K562 (cell line): Measurements from ENCODE around the gene CORT. TPM values are rescaled to one million over a fixed set of nuclear protein-coding genes. Genes with fewer than 3 reads are reported as not detected.
A peak's percentile ranks its signal among the peaks of the same experiment; 100 is the strongest.

Experiments
- ARID3A ChIP-seq: IDR thresholded peaks from 2 replicates; pipeline ENCODE4 v1.6.1; 2012; ENCODE audit warnings: low read depth, low read length, improper control_type of control experiment, borderline replicate concordance
- CREB1 ChIP-seq, 2 experiments: sonication (generic) in 1 of 2; formaldehyde crosslinking in 1 of 2; IDR thresholded peaks; 2 replicates each; pipeline versions ENCODE4 v1.6.1 to v1.8.0; 2012 to 2022; ENCODE audit warnings: inconsistent platforms in 1 of 2, mild to moderate bottlenecking in 1 of 2, missing genetic modification reagents in 1 of 2, moderate library complexity in 1 of 2
- EP400 ChIP-seq: fragments of 450-650 bp; IDR thresholded peaks from 2 replicates; pipeline ENCODE4 v1.6.1; 2017; ENCODE audit warnings: antibody characterized with exemption, mild to moderate bottlenecking, moderate library complexity
- FOSL1 ChIP-seq: fragments of 200-800 bp; sonication (Bioruptor generic); conservative IDR thresholded peaks from 2 replicates; pipeline ENCODE4 v1.6.1; 2016; ENCODE audit warnings: missing genetic modification characterization, missing compliant biosample characterization
- HDAC2 ChIP-seq: fragments of 450-650 bp; IDR thresholded peaks from 2 replicates; pipeline ENCODE4 v1.6.1; 2016; ENCODE audit warnings: mild to moderate bottlenecking
- JUNB ChIP-seq: fragments of 450-650 bp; formaldehyde crosslinking; conservative IDR thresholded peaks from 2 replicates; pipeline ENCODE4 v1.4.0; 2020; ENCODE audit warnings: mild to moderate bottlenecking
- MIER1 ChIP-seq: fragments of 450-650 bp; IDR thresholded peaks from 2 replicates; pipeline ENCODE4 v1.6.1; 2016; ENCODE audit warnings: antibody characterized with exemption, mild to moderate bottlenecking, low read depth
- PRPF4 ChIP-seq: fragments of 200-400 bp; formaldehyde crosslinking; IDR thresholded peaks from one replicate; pipeline ENCODE4 v1.6.1; 2017; ENCODE audit warnings: low read length, low read depth, mild to moderate bottlenecking; ENCODE audit not compliant: insufficient read depth, poor library complexity, severe bottlenecking
- SIN3B ChIP-seq: fragments of 450-650 bp; IDR thresholded peaks from 2 replicates; pipeline ENCODE4 v1.6.1; 2017; ENCODE audit warnings: low read depth, mild to moderate bottlenecking, moderate library complexity
- SRSF1 ChIP-seq: fragments of 200-400 bp; formaldehyde crosslinking; IDR thresholded peaks from 2 replicates; pipeline ENCODE4 v1.6.1; 2017; ENCODE audit warnings: mild to moderate bottlenecking, low read depth, low read length, moderate library complexity
- U2AF1 ChIP-seq: fragments of 200-400 bp; formaldehyde crosslinking; optimal IDR thresholded peaks from 2 replicates; pipeline ENCODE3; 2017; ENCODE audit warnings: mild to moderate bottlenecking, low read depth, low read length, moderate library complexity
- ZBTB2 ChIP-seq: fragments of 450-650 bp; IDR thresholded peaks from 2 replicates; pipeline ENCODE4 v1.6.1; 2016; ENCODE audit warnings: antibody characterized with exemption
- ZNF253 ChIP-seq: fragments of 250-450 bp; sonication (Bioruptor Pico); conservative IDR thresholded peaks from 2 replicates; pipeline ENCODE4 v1.6.1; 2021; ENCODE audit warnings: mild to moderate bottlenecking
- ZNF274 ChIP-seq: IDR thresholded peaks from 2 replicates; pipeline ENCODE4 v1.6.1; 2011; ENCODE audit warnings: low read depth, mild to moderate bottlenecking, low read length, moderate library complexity, borderline replicate concordance
- ZNF280B ChIP-seq: fragments of 250-450 bp; sonication (Bioruptor Pico); IDR thresholded peaks from 2 replicates; pipeline ENCODE4 v1.5.1; 2021; ENCODE audit warnings: mild to moderate bottlenecking
- ZNF436 ChIP-seq: fragments of 250-450, 450-650 bp; sonication (Bioruptor Pico); formaldehyde crosslinking; IDR thresholded peaks from 2 replicates; pipeline ENCODE4 v1.7.0; 2020; ENCODE audit warnings: mild to moderate bottlenecking
- polyA plus RNA-seq, 8 experiments: library from polyadenylated mRNA; depleted of rRNA in 4 of 8; stranded (reverse) in 5 of 8; unstranded in 3 of 8; fragments of >200 nt; fragmentation: Nextera tagmentation in 2 of 8; fragmentation: Illumina TruSeq in 1 of 8; extraction: Ambion mirVana in 2 of 8; extraction: Trizol in 1 of 8; gene quantifications; 2 replicates each; pipeline versions ENCODE4 v1.2.1 to v1.2.3, GENCODE V29; 2011 to 2014; ENCODE audit warnings: inconsistent platforms in 1 of 8, missing spikeins in 1 of 8
- total RNA-seq, 7 experiments: library from RNA; depleted of rRNA in 6 of 7; stranded (reverse); fragments of >200 nt in 6 of 7; fragmentation: Illumina TruSeq in 2 of 7; extraction: Trizol in 2 of 7; gene quantifications; 2 replicates each; pipeline versions ENCODE4 v1.2.1 to v1.2.3, GENCODE V29; 2011 to 2021; ENCODE audit warnings: low replicate concordance in 1 of 7
- TF ChIP-seq, protein P1 (sequence below), 2 experiments: IDR thresholded peaks; 2 replicates each; pipeline ENCODE4 v1.6.1; 2012; ENCODE audit warnings: improper control_type of control experiment in 2 of 2, low read depth in 2 of 2, low read length in 2 of 2, borderline replicate concordance in 1 of 2
- TF ChIP-seq, protein P2 (sequence below): fragments of 450-650 bp; IDR thresholded peaks from one replicate; pipeline ENCODE4 v1.6.1; 2018; ENCODE audit warnings: mild to moderate bottlenecking, moderate library complexity; ENCODE audit not compliant: partially characterized antibody

CORT gene
- total and polyA plus RNA-seq, 9 of the 15 experiments (the other 6 are each of a cell fraction or from before 2014, with no cell fraction given), result 0.08 to 0.54 (median 0.13) TPM; not detected in 5

GRCh38 chr1:10430216-10431069, 19.4 kb upstream of the CORT start, which contains the start of gene CENPS (continued):
- TF ChIP-seq, protein P1, sequence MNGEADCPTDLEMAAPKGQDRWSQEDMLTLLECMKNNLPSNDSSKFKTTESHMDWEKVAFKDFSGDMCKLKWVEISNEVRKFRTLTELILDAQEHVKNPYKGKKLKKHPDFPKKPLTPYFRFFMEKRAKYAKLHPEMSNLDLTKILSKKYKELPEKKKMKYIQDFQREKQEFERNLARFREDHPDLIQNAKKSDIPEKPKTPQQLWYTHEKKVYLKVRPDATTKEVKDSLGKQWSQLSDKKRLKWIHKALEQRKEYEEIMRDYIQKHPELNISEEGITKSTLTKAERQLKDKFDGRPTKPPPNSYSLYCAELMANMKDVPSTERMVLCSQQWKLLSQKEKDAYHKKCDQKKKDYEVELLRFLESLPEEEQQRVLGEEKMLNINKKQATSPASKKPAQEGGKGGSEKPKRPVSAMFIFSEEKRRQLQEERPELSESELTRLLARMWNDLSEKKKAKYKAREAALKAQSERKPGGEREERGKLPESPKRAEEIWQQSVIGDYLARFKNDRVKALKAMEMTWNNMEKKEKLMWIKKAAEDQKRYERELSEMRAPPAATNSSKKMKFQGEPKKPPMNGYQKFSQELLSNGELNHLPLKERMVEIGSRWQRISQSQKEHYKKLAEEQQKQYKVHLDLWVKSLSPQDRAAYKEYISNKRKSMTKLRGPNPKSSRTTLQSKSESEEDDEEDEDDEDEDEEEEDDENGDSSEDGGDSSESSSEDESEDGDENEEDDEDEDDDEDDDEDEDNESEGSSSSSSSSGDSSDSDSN (IDR thresholded peaks at IDR 0.05; ENCODE audit: borderline replicate concordance in 1 of 2, low read depth in 2 of 2, low read length in 2 of 2), result peak in 1 of 2 experiments; percentile 48; a peak in 2 of 4 replicates
- TF ChIP-seq ZNF280B (CRISPR knock-in tag), result no peak
- no peak for TF ChIP-seq ZNF253 (CRISPR knock-in tag)
- TF ChIP-seq ARID3A, result no peak
- TF ChIP-seq JUNB, result no peak
- peak; percentile 44; the same call in 1 of the 2 replicates for TF ChIP-seq CREB1 (IDR thresholded peaks at IDR 0.05)
- TF ChIP-seq CREB1 (CRISPR knock-in tag; IDR thresholded peaks at IDR 0.05), result peak; percentile 72; the same call in 1 of the 2 replicates
- TF ChIP-seq EP400, result peak; percentile 91
- TF ChIP-seq MIER1, result no peak
- TF ChIP-seq, protein P2, sequence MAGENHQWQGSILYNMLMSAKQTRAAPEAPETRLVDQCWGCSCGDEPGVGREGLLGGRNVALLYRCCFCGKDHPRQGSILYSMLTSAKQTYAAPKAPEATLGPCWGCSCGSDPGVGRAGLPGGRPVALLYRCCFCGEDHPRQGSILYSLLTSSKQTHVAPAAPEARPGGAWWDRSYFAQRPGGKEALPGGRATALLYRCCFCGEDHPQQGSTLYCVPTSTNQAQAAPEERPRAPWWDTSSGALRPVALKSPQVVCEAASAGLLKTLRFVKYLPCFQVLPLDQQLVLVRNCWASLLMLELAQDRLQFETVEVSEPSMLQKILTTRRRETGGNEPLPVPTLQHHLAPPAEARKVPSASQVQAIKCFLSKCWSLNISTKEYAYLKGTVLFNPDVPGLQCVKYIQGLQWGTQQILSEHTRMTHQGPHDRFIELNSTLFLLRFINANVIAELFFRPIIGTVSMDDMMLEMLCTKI, result no peak
- TF ChIP-seq SRSF1, result no peak
- peak; percentile 93 for TF ChIP-seq U2AF1
- TF ChIP-seq HDAC2, result peak; percentile 95
- peak; percentile 93 for TF ChIP-seq SIN3B
- TF ChIP-seq PRPF4, result peak; percentile 71
- TF ChIP-seq ZNF274, result no peak
- TF ChIP-seq FOSL1 (tag), result 0 out of 2 replicates have a peak, but pooled peaks have one; percentile 32
- TF ChIP-seq ZNF436 (CRISPR knock-in tag), result no peak
- peak; percentile 91 for TF ChIP-seq ZBTB2
